Inflammatory macrophage treated with lipopolysaccharide for 1 hour (primary cell): Measurements from ENCODE around the gene CASP5.
"Not testable (repeated sequence)": the region's sequence is repeated elsewhere in the genome, so short reads cannot be mapped to it uniquely, and the experiment has no call there.

Experiments used
- DNase-seq, 2 donors: peaks; one replicate each; pipeline ENCODE4 v3.0.0-alpha.2; 2020 to 2022

Gene CASP5

DNA sequence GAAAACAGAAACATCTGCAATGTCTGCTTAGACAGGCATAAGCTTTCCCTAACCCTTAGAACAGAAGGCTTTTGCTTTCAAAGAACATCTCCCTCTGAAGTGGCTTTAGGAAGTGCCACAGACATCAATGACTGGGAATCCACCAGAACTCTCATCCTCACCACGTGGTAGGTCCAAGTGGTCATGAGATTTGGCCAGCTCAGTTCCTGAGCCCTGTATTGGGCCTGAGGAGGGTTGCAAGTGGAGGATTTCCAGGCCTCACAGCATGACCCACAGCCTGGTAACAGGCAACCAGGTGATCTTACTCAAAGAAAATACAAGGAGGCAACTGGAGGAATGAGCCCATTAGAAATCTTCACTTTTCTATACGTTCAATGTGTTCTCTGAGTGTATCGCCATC is 10.4 kb upstream of the CASP5 start:
- peak; percentile 86 to 95 for DNase-seq

DNA sequence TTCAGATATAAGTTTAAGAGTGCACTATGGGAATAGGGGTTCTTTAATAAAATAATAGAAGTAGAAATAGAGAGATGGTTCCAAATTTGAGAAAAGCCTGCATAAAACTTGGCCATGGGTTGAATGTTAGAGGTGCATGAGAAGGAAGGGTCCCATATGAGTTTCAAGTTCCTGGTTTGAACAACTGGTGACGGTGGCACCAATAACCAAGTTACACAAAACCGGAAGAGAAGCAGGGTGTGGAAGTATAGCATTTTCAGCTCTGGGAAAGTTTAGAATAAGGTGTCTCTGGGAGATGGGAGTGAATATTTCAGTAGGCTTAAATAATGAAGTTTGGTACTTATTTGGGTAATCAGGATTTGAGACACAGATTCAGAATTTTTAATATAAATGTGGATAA is 9.5 kb upstream of the CASP5 start:
- peak; percentile 68 to 79 for DNase-seq

DNA sequence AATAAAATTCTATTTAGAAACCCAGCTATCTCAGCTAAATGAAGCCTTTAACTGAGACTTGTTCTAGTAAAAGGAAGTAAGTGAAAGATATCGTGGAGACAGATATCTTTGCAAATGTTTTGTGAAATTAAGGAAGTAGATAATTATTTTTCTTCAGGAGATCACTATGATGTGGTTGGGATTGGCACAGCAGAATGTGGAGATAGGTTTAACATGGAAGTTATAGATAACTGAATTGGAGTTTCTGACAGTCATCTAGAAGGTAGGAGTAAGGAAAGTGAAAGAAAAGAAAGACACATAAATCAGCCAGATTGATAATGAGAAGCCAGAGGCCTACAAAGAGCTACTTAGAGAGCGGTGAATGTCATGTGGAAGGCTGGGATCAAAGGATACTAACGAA is 4.7 kb upstream of the CASP5 start:
- peak; percentile 25 to 29 for DNase-seq

DNA sequence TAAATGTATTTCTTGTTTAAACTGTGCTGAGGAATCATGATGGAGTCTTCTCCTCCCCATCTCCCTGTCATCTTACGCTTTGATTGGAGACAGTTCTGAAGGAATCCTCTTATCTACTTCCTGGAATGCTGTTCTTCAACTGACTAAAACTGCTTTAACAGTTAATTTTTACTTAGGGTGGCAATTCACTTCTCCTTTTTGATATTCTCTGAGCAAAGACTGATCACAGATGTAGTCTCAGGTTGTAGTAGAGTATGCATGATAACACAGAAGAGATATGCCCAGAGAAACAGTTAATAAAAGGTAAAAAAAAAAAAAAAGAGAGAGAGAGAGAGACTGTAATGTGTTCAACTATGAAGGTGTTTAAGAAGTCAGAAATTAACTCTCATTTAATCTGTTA is 1.4 kb upstream of the CASP5 start:
- DNase-seq: no peak

DNA sequence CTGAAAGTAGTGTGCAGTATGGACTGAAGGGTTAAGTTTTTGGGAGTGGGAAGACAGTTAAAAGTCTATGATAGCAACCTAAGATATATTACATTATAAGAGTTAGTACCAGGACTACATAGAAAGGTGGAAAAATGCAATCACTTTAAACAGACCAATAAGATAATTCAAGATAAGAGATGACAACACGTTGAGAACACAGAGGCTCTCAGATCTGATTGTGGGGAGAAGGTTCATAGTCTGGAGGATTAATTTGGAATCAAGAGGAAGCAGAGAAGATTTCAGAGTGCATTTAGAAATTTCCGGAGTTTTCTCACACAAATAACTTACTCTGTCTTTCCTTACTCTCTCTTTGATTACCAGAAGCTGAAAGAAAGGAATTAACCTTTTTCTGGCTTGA is 441 bp downstream of the CASP5 start:
- peak; percentile 16 to 30 for DNase-seq

DNA sequence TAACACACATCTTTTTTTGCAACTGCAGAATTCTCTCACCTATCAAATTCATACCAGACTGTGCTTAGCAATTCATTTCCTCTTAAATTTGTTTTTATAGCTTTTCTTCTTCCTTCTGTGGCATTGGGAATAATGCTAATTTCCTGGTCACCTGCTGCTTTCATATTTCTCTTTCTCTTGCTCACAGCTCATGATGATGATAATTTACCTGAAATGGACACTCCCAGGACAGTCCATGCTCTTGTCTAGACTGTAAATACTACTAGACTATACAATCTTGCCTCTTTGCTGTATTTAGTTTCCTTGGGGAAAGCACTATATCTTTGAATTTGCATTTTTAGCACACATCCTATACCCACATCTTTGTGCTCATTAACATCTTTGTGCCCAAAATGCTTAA is 15.5 kb downstream of the CASP5 start:
- no peak for DNase-seq

DNA sequence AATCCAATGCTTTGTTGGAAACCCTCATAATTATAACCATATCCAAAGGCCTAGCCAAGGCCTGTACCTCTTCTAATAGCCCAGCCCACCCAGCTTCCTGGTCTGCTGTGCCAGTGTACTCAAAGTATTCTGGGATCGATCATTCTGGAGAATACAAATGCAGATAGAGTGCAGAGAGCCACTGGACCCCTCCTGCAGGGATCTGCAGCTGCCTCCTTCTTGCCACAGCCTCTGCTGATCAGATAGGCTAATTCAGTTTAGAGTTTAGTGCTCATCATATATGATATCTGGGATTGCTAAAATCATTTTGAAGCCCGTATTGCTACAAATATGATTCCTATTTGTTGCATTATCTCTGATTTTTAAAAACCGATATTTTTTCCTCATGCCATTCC is 17.5 kb downstream of the CASP5 start:
- no peak for DNase-seq

DNA sequence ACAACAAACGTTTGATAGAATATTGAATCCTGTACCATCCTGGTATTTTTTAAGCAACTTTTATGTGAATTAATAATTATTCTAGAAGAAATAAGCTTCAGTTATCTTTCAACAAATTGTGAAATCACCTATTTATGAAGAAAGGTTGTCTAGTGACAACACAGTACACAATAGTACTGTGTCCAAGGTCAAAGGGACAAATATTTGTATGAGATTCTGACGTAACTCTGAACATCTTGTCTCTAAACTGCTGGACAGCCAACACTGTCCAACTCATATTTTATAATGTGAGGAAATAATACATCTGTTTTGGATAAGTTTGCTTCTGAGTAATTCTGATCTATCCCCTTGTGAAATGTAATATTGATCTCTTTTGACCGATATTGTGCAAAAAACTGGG is 18.9 kb downstream of the CASP5 start:
- DNase-seq: no peak

DNA sequence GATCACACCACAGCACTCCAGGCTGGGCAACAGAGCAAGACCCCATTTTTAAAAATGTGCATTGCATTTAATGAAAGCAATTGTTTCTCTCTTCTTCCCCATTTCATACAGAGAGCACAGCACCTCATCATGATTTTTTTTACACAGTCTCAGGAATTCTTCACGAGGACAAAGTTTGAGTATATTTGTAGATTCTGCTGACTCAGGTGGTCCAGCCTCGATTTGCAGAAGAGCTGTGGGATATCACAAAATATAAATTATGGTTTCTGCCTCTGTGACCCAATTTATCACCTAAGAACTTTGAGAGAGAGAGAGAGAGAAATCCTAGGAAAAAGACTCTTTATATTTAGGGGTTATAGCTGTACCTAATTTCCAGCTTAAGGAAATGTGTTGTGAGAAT is 19.8 kb downstream of the CASP5 start:
- no peak for DNase-seq

DNA sequence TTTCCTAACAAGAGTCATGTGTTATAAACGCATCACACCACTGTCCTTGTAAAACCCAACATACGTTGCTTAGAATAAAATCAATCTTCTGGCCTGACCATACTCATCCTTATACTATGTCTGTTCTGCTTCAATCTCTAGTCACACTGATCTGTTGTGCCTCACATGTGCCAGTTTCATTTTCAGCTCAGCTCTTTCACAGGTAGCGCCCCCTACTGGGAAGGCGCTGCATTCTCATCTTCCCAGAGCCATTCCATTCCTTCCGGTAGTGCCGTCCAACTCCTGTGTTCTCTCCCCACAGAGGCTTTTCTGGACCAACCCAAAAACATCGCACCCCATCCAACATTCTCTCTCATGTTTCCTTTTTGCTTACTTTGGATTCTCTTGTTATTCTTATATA is 22.2 kb downstream of the CASP5 start:
- DNase-seq: peak in 1 of 2 donors; percentile 33

DNA sequence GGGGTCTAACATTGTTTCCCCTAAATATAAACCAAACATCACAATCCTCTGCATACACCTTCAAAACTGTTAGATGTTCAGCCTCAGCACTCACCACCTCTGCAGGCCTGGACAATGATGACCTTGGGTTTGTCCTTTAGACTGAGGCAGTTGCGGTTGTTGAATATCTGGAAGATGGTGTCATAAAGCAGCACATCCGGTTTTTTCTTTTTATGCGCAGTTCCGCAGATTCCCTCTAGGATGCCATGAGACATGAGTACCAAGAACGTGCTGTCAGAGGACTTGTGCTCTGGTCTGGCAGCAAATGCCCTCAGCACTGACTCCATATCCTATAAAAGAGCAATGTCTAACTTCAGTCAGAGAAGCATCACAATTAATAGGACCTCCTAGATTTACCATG is 22.8 kb downstream of the CASP5 start:
- DNase-seq: no peak

DNA sequence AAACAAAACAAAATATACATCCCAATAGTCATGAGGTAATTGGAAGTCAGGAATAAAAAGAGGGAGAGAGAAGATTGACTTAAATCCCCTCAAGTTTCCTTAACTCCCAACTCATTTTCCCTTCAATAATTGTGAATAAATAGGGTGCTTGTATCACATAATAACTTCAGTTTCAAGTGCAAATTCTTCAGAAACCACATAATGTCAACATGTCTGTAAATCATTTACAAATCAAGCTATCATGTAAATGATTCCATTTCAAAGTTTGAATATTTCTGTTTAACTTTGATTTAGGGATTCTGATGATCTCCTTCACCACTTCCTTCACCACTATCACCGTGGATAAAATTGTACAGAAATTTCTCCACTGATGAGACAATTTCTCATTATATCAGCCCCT is 23.2 kb downstream of the CASP5 start:
- DNase-seq: no peak

DNA sequence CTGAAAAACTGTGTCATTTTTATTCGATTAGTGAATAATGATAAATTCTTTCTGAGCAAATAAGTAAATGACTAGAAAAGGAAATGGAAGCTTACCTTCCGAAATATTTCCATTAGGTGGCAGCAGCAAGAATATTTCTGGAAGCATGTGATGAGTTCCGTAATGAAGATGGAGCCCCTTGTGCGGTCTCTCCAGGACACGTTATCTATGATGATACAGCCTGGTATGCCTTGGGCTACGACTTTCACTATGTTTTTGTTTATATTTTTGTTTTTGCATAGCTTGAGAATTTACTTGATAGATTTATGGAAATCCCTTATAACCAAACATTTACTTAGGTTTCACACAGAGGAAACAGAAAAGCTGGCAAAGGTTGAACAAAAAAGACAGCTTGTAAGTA is 25.7 kb downstream of the CASP5 start:
- no peak for DNase-seq

DNA sequence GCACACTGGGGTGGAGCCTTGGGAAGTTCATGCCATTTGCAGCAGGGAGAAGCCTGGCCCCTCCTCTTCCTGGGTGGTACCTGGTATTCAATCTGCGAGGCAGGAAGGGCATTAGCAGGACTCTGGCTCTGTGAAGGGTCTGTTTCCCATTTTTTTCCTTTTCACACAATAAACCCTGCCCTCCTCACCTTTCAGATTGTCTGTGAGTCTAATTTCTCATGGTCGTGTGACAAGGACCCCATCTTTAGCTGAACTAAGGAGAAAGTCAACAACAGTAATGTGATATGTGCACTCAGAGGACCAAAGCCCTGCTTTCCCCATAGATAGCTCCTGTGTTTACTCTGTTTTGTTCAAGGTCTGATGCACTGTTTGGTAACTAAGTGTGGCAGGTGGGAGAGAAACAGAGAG is 28.0 kb downstream of the CASP5 start:
- no peak for DNase-seq

DNA sequence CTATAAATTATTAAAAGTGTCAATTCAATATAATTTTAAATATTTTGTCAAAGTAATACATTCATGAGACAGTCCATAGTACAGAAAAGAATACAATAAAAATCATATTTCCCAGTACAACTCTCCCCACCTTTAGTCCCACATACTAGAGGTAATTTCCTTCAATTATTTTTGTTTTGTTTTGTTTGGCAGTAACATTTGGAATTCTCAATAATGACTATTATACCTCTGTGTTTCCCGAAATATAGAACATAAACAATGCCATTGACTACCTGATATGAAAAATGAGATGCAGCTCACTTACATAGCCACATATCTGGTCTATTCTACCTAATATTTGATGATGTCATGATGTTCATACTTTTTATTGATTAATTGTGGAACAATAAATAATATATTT is 30.2 kb downstream of the CASP5 start:
- DNase-seq: no peak

DNA sequence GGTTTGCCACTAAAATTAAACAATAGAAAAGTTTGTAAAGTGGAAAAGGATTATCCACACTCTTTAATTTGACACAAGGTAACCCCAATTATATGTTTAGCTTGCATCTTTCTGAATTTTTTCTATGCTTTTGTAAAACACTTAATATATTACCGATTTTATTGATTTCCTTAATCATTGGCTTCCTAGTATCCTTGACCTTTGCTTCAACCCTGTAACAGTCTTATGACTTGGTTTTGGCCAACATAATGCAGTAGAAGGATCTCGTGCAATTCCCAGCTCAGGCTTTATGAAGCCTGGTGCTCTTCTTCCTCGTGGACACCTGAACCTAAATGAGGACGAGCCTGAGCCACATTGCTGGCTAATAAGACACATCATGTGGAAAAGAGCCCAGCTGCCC is 31.0 kb downstream of the CASP5 start:
- no peak for DNase-seq

DNA sequence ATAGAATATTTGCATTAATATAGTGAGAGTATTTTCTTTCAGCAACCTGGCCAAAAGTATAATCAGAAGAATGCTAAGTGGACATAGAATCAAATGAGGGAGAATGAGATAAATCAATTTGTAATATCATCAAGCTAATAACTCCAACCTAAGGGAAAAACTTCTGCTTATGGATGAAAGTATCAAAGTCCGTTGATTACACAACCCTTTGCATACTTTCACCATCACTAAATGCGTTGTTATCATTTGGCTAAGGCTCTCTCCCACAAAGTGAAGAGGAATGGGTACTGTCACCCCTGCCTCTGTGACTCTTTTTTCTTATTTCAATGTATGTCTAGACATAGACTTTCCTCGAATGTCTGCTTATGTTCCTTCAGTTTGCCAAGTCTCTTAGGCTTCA is 38.2 kb downstream of the CASP5 start:
- DNase-seq: no peak

DNA sequence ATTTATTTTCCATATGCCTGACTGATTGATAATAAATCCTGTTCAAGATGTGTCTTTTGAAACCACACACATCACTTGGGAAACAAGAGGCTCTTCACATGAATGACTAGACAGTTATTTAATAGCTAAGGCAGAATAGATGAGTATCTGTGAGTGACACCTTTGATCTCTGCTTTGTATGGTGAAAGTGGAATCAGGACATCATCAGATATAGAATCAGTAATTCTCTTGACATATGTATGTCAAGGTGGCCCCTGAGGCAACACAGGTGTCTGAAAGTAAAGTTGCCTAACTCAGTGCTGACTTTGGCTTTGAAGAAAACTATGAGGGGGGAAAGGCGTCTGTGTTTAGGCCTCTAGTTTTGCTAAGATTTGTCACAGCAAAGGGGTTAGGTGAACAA is 43.1 kb downstream of the CASP5 start:
- DNase-seq: no peak

DNA sequence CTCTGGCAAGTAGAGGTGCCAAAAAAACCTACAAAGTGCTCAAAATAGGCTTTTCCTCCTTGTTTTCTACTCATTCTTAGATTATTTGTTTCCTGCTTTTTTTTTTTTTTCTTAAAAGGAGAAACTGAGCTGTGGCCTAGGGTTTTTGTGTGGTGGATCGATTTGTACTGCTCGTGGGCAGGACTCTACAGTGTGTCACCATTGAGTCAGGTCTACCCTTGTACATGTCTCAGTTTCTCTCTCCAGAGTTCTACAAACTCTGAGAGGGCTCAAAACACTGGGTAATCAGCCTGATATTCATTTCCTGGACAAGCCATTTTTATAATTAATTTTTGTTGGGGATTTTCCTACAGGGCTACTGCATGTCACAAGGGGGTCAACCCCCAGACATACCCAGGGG is 49.4 kb downstream of the CASP5 start:
- DNase-seq: no peak

DNA sequence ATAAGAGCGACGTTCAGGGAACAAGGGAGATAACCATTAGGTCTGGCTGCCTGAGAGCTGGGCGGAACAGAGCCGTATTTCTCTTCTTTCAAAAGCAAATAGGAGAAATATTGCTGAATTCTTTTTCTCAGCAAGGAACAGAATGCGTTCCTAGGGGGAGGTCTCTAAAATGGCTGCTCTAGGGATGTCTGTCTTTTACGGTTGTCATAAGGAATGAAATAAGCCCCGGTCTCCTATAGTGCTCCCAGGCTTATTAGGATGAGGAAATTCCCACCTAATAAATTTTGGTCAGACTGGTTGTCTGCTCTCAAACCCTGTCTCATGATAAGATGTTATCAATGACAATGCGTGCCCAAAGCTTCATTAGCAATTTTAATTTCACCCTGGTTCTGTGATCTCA is 50.0 kb downstream of the CASP5 start:
- DNase-seq: not testable (repeated sequence)

DNA sequence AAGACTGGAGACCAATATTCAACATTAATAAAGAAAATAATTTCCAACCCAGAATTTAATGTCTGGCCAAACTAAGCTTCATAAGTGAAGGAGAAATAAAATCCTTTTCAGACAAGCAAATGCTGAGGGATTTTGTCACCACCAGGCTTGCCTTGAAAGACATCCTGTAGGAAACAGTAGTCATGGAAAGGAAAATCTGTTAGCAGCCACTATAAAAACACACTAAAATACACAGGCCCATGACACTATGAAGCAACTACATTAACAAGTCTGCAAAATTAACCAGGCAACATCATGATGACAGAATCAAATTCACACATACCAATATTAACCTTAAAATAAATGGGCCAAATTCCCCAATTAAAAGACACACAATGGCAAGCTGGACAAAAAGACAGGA is 52.2 kb downstream of the CASP5 start:
- no peak for DNase-seq

DNA sequence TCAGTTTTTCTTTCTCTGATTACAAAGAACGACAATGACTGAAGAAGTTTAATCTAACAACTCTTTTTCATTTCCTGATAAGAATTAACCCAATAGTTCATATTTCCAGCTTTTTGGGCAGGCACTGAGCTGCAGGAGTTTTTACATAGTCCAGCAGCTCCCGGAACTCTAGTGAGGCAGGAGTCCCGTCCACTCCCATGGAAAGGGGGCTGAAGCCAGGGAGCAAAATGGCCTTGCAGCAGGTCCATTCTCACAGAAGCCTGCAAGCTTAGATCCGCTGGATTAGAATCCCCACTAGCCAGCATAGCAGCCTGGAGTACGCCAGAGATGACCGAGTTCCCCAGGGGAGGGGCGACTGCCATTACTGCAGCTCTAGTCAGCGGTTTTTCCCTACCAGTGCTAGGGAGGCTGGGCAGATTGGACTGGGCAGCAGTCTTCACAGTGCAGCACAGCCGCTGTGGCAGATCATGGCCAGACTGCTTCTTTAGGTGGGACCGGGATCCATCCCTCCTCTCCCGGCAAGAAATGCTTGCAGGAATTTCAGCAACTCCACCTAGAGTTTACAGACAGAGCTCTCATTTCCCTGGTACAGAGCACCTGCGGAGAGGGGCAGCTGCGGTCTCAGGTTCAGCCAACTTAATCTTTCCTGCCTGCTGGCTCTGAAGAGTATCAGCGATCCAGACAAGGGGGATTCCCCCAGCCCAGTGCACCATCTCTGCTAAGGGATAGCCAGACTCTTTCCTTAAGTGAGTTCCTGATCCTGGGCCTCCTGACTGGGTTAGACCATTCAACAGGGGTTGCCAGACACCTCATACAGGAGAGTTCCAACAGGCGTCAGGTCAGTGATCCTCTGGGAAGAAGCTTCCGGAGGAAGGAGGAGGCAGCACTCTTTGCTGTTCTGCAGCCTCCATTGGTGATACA is 53.9 kb downstream of the CASP5 start:
- no peak for DNase-seq

DNA sequence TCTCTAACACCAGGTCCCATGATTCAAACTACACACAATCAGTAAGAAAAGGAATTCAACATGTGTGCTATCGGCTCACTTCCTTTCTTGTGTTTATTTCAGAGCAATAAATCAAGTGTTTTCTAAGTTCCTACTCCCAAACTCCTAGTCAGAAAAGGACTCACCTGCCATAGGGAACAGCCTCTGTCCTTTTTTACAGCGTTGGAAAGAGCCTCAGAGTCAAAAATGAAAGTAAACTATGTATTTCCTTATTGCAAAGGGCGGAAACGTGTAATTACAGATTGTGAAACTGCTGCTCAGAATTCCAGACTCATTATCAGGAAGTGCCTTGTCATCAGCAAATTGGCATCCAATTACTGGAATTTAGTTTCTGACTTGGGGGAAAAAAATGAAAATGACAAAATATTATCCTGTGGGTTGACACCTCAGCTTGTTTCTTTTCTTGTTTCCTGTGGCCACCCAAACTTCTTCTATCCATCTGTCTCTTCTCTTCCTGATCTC is 54.6 kb downstream of the CASP5 start, which contains the start of gene CASP4:
Gene CASP4 (minus strand): TSS at position 220 of the 501 bp plus-strand sequence. CDS start 49 bp downstream, at position 171.
- peak; percentile 85 to 91 for DNase-seq

DNA sequence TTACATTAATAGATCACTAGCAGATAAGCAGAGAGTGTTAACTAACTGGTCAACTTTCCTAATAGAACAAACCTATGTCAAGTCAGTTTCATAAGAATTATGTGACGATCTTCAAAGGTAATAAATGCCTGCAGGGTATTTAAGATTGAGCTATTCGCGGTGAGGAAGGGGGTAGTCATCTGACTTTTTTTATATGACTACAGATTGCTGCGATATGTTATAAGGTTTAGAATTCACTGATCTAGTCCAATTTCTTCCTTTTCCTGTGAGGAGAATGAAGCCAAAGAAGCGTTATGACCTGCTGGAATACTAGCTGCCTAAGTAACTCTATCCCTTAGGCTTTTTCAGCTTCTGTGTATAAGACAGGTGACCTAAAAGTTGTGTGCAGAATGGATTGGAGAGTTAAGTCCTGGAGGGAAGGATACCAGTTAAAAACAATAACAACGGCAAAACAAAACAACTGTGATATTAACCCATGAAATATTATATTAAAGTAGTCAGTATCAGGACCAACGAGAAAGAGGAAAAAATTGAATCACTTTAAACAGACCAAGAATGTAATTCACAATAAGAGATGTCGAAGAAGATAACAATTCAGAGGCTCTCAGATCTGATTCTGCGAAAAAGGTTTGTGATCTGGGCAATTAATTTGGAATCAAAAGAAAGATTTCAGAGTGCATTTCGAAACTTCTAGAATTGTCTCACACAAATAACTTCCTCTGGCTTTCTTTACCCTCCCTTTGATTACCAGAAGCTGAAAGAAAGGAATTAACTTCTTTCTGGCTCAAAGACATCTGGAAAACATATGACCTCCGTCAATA is 55.2 kb downstream of the CASP5 start:
- DNase-seq: peak in 1 of 2 donors; percentile 20
